Choroid plexus epithelial cell (primary cell): ENCODE data around the gene TAS1R1.
"Not testable (repeated sequence)": the region's sequence is repeated elsewhere in the genome, so short reads cannot be mapped to it uniquely, and the experiment has no call there.

Source experiments
- DNase-seq: peaks from one replicate; pipeline ENCODE4 v3.0.0-alpha.2; 2010; ENCODE audit warnings: low read depth
- H3K4me3 ChIP-seq: 2 replicates; pipeline ENCODE4 v1.5.1; 2011; ENCODE audit warnings: low read depth, mild to moderate bottlenecking, control low read depth, low read length, moderate library complexity
- TF ChIP-seq, protein P1 (sequence below): conservative IDR thresholded peaks from 2 replicates; pipeline ENCODE4 v1.5.1; 2011; ENCODE audit warnings: low read depth, mild to moderate bottlenecking, control low read depth, inconsistent platforms, low read length, moderate library complexity

The TAS1R1 gene

GRCh38 chr1:6594977-6595740 lies 40.1 kb downstream of the TAS1R1 start:
- TF ChIP-seq, protein P1, sequence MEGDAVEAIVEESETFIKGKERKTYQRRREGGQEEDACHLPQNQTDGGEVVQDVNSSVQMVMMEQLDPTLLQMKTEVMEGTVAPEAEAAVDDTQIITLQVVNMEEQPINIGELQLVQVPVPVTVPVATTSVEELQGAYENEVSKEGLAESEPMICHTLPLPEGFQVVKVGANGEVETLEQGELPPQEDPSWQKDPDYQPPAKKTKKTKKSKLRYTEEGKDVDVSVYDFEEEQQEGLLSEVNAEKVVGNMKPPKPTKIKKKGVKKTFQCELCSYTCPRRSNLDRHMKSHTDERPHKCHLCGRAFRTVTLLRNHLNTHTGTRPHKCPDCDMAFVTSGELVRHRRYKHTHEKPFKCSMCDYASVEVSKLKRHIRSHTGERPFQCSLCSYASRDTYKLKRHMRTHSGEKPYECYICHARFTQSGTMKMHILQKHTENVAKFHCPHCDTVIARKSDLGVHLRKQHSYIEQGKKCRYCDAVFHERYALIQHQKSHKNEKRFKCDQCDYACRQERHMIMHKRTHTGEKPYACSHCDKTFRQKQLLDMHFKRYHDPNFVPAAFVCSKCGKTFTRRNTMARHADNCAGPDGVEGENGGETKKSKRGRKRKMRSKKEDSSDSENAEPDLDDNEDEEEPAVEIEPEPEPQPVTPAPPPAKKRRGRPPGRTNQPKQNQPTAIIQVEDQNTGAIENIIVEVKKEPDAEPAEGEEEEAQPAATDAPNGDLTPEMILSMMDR = no peak
- DNase-seq = no peak
- no peak overlapping the region for H3K4me3 ChIP-seq

- TF ChIP-seq, protein P1 = no peak
- DNase-seq = no peak
- no peak overlapping the region for H3K4me3 ChIP-seq
Observed at GRCh38 chr1:6596351-6596750, 41.2 kb downstream of the TAS1R1 start.

- TF ChIP-seq, protein P1 = no peak
- no peak overlapping the region for H3K4me3 ChIP-seq
- DNase-seq = no peak
Observed at GRCh38 chr1:6596886-6597776, 42.0 kb downstream of the TAS1R1 start.

GRCh38 chr1:6597777-6598131 lies 42.6 kb downstream of the TAS1R1 start:
- H3K4me3 ChIP-seq = no peak overlapping the region
- no peak for DNase-seq

DNA sequence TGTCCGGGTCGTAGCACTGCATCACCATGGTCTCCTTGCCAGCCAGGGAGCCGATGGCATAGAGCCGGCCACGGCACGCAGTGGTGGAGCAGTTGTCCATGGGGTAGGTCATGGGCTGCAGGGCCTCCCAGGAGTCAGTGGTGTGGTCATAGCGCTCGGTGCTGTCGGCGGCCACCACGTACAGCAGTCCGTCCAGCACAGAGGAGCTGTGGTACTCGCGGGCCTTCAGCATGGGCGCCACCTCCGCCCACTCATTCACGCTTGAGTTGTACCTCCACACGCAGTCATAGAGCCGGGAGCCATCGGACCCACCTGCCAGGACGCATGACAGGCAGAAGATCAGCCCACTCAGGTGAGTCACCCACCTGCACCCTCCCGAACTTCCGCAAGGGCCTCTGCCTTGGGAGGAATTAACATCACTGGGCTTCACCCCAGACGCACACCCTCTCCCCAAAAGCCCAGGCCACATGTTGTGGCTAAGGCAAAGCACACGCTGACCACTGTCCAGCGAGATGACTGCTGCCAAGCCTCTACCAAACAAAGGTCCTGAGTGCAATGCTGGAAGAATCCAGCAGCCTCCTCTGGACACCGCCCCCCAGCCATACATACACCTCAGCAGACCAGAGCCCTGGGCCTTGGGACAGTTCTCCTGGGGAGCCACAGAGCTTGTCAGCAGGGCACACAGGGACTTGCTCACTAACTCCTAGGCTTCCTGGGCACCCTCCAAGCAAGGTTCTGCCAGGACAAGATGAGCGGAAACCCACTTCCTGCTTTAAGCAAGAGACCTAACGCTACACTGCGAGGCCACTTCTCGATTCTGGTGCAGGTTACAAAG lies 44.3 kb downstream of the TAS1R1 start:
- DNase-seq = peak; percentile 30
- H3K4me3 ChIP-seq = peak overlapping the region; percentile 46
- TF ChIP-seq, protein P1 = no peak

More at GRCh38 chr1:6597777-6598131, 42.6 kb downstream of the TAS1R1 start:
- TF ChIP-seq, protein P1 = no peak

DNA sequence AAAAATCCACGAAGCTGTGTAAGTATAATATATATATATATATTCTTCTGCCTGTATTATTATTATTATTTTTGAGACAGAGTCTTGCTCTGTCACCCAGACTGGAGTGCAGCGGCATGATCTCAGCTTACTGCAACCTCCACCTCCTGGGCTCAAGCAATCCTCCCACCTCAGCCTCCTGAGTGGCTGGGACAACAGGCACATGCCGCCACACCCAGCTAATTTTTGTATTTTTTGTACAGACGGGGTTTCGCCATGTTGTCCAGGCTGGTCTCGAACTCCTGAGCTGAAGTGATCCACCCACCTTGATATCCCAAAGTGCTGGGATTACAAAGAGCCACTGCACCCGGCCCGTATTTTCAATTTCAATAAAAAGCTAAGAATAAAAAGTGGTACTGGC lies 44.9 kb downstream of the TAS1R1 start:
- DNase-seq = not testable (repeated sequence)
- H3K4me3 ChIP-seq = peak overlapping the region; percentile 97
